ENCODE measurements around the gene SCARF2. TPM values are rescaled to one million over a fixed set of nuclear protein-coding genes. Genes with fewer than 3 reads are reported as not detected.

SCARF2 gene
- total and polyA plus RNA-seq, 2 of the 8 experiments (the other 6 are each of a cell fraction or from before 2014, with no cell fraction given), result 4.2 to 9.8 TPM

DNA sequence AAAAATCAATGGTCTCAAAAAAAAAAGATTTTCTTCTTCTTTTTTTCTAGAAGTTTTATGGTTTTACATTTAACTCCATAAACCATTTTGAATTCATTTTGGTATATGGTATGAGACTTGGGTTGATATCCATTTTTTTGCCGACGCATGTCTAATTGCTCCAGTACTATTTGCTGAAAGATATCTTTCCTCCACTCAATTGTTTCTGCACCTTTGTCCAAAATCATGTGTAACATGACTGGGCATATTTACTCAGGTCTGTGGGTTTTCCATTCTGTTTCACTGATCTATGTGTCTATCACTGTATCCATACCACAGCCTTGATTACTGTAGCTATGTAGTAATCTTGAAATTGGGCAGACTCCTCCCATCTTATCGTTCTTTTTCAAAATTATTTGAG lies 15.6 kb upstream of the SCARF2 start (continued):
- TF ChIP-seq, protein P1, sequence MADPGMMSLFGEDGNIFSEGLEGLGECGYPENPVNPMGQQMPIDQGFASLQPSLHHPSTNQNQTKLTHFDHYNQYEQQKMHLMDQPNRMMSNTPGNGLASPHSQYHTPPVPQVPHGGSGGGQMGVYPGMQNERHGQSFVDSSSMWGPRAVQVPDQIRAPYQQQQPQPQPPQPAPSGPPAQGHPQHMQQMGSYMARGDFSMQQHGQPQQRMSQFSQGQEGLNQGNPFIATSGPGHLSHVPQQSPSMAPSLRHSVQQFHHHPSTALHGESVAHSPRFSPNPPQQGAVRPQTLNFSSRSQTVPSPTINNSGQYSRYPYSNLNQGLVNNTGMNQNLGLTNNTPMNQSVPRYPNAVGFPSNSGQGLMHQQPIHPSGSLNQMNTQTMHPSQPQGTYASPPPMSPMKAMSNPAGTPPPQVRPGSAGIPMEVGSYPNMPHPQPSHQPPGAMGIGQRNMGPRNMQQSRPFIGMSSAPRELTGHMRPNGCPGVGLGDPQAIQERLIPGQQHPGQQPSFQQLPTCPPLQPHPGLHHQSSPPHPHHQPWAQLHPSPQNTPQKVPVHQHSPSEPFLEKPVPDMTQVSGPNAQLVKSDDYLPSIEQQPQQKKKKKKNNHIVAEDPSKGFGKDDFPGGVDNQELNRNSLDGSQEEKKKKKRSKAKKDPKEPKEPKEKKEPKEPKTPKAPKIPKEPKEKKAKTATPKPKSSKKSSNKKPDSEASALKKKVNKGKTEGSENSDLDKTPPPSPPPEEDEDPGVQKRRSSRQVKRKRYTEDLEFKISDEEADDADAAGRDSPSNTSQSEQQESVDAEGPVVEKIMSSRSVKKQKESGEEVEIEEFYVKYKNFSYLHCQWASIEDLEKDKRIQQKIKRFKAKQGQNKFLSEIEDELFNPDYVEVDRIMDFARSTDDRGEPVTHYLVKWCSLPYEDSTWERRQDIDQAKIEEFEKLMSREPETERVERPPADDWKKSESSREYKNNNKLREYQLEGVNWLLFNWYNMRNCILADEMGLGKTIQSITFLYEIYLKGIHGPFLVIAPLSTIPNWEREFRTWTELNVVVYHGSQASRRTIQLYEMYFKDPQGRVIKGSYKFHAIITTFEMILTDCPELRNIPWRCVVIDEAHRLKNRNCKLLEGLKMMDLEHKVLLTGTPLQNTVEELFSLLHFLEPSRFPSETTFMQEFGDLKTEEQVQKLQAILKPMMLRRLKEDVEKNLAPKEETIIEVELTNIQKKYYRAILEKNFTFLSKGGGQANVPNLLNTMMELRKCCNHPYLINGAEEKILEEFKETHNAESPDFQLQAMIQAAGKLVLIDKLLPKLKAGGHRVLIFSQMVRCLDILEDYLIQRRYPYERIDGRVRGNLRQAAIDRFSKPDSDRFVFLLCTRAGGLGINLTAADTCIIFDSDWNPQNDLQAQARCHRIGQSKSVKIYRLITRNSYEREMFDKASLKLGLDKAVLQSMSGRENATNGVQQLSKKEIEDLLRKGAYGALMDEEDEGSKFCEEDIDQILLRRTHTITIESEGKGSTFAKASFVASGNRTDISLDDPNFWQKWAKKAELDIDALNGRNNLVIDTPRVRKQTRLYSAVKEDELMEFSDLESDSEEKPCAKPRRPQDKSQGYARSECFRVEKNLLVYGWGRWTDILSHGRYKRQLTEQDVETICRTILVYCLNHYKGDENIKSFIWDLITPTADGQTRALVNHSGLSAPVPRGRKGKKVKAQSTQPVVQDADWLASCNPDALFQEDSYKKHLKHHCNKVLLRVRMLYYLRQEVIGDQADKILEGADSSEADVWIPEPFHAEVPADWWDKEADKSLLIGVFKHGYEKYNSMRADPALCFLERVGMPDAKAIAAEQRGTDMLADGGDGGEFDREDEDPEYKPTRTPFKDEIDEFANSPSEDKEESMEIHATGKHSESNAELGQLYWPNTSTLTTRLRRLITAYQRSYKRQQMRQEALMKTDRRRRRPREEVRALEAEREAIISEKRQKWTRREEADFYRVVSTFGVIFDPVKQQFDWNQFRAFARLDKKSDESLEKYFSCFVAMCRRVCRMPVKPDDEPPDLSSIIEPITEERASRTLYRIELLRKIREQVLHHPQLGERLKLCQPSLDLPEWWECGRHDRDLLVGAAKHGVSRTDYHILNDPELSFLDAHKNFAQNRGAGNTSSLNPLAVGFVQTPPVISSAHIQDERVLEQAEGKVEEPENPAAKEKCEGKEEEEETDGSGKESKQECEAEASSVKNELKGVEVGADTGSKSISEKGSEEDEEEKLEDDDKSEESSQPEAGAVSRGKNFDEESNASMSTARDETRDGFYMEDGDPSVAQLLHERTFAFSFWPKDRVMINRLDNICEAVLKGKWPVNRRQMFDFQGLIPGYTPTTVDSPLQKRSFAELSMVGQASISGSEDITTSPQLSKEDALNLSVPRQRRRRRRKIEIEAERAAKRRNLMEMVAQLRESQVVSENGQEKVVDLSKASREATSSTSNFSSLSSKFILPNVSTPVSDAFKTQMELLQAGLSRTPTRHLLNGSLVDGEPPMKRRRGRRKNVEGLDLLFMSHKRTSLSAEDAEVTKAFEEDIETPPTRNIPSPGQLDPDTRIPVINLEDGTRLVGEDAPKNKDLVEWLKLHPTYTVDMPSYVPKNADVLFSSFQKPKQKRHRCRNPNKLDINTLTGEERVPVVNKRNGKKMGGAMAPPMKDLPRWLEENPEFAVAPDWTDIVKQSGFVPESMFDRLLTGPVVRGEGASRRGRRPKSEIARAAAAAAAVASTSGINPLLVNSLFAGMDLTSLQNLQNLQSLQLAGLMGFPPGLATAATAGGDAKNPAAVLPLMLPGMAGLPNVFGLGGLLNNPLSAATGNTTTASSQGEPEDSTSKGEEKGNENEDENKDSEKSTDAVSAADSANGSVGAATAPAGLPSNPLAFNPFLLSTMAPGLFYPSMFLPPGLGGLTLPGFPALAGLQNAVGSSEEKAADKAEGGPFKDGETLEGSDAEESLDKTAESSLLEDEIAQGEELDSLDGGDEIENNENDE (IDR thresholded peaks at IDR 0.05; ENCODE audit: insufficient replicate concordance, low read length), result no peak
- TF ChIP-seq CTBP2 (IDR thresholded peaks at IDR 0.05; ENCODE audit: borderline replicate concordance, insufficient read depth, insufficient read length, low read length) (no peak), TAF7 (optimal IDR thresholded peaks at IDR 0.05; ENCODE audit: borderline replicate concordance, low read depth, low read length) (no peak), EGR1 (IDR thresholded peaks at IDR 0.05; ENCODE audit: borderline replicate concordance, low read depth, low read length) (no peak), CHD2 (IDR thresholded peaks at IDR 0.05; ENCODE audit: low read length) (no peak), POLR2AphosphoS5 (IDR thresholded peaks at IDR 0.05; ENCODE audit: low read depth, low read length) (no peak), TBP (IDR thresholded peaks at IDR 0.05; ENCODE audit: low read depth, low read length) (no peak), RAD21 (IDR thresholded peaks at IDR 0.05 in 1 of 2, conservative IDR thresholded peaks at IDR 0.05 in 1 of 2; ENCODE audit: low read depth in 2 of 2, low read length in 2 of 2) (no peak), KDM1A (IDR thresholded peaks at IDR 0.05; ENCODE audit: borderline replicate concordance, low read length) (no peak), HDAC6 (IDR thresholded peaks at IDR 0.05; ENCODE audit: low read depth, low read length) (no peak)
- TF ChIP-seq, protein P2, sequence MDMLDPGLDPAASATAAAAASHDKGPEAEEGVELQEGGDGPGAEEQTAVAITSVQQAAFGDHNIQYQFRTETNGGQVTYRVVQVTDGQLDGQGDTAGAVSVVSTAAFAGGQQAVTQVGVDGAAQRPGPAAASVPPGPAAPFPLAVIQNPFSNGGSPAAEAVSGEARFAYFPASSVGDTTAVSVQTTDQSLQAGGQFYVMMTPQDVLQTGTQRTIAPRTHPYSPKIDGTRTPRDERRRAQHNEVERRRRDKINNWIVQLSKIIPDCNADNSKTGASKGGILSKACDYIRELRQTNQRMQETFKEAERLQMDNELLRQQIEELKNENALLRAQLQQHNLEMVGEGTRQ (IDR thresholded peaks at IDR 0.05; ENCODE audit: low read length), result no peak
